ENCODE results near the gene PCDH12.

GRCh38 chr5:141910271-141910673 is 47.7 kb downstream of the PCDH12 start:
- TF ChIP-seq CTCF (conservative IDR thresholded peaks at IDR 0.05 in 1 of 2, IDR thresholded peaks at IDR 0.05 in 1 of 2; ENCODE audit: extremely low read depth in 1 of 2, insufficient read depth in 1 of 2, low read depth in 1 of 2, low read length in 2 of 2) (no peak), EZH2 (IDR thresholded peaks at IDR 0.05; ENCODE audit: borderline replicate concordance, low read length) (no peak)
